NCI-H446 treated with DMSO at 0.1 percent for 48 hours (cell line): ENCODE measurements around the gene HIVEP3.
A peak's percentile ranks its signal among the peaks of the same experiment; 100 is the strongest.
"Not testable (repeated sequence)": the region's sequence is repeated elsewhere in the genome, so short reads cannot be mapped to it uniquely, and the experiment has no call there.

Source experiments
- DNase-seq: peaks from one replicate; lab custom pipeline; 2025; lab: John Stamatoyannopoulos, UW

HIVEP3 gene

DNA sequence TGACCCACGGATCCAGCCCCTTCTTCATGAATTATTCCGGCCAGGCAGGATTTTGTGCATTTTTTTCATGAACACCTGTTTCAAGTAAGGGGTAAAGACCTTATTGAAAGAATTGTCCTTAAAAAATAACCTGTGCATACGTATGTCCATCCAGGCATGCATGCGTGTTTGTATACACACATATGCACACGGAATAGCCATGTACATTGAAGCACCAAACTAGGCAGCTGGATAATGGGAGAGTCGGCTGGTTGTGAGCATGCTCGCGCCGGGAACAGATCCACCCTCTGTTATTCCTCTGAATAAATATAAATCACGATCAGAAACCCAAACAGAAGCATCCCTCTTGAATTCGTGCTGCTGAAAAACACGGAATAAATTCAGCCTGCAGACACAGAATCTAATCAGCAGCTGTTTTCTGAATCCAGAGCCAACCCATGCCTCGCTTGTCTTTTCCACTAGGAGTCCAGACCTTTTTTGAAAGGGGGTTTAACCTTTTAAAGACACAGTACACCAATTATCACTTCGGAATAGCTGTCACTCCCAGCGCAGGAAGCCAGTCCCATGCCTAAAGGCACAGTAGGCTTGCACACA, at the start of gene HIVEP3:
Gene HIVEP3 (minus strand): TSS at position 473 of the 594 bp plus-strand sequence.
- peak; percentile 29 for DNase-seq

GRCh38 chr1:41964400-41964799, 45.7 kb upstream of the HIVEP3 start:
- no peak for DNase-seq

DNA sequence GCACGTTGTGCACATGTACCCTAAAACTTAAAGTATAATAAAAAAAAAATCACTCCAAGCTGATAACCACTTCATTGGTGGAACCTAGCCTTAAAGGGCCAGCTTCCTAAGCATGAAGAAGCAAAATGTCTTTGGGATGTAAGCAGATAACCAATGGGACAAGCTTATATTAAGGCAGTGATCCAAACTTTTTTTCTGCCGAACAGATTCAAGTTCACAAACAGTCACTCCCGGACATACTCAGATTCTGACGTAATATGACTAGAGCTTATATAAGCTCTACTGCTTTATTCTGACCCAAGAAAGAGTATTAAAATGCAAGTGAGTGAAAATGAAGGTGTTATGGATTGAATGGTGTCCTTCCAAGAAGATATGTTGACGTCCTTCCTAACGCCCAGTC, 44.9 kb upstream of the HIVEP3 start:
- no peak for DNase-seq

GRCh38 chr1:41958015-41958673, 39.4 kb upstream of the HIVEP3 start:
- no peak for DNase-seq

DNA sequence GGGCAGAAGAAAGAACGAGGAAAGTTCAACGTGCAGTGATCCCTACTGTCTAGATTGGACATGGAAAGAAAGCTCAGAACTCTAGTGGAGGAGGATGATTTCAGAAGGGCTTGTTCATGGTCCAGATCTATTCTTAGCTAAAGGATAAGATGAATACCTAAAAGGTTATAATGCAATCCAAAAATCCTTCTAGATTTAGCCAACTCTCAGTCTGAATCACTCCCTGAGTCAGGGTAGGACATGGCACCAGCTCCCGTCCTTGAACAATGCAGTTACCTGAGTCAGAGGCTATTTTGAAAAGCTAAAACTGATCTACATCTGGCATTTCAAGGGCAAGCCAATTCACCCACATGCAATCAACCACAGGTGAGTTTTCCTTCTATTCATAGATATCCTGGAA, 38.8 kb upstream of the HIVEP3 start:
- no peak for DNase-seq

DNA sequence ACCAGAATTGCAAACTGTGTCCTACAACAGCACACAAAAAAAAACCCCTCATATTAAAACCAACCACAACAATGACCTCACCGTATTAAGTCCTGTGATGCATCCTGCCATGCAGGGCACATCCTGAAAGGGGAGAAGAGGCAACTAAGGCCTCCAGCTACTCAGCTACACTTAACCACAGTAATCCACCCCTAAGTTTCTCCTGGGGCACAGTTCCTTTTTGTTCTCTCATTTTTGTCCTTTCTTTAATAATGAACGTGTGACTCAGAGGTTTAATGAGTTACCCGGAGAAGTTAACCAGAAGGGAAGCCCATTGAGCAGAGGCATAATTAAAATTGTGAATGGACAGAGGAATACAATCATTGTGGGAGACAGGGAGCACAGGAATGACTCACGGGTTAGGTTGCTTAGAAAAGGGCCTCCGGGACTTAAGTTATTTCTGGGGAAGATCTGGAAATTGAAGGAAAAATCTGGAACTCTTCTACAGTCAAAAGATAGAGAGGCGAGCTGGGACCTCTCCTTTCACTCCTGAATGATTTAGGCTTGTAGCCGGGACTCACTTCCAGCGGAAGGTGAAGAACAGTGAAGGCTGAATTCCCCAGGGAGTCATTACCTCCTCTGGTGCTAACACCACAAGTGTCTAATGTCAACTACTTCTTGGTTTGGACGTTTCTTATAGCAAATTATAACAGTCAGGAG, 36.9 kb upstream of the HIVEP3 start:
- DNase-seq, result no peak

DNA sequence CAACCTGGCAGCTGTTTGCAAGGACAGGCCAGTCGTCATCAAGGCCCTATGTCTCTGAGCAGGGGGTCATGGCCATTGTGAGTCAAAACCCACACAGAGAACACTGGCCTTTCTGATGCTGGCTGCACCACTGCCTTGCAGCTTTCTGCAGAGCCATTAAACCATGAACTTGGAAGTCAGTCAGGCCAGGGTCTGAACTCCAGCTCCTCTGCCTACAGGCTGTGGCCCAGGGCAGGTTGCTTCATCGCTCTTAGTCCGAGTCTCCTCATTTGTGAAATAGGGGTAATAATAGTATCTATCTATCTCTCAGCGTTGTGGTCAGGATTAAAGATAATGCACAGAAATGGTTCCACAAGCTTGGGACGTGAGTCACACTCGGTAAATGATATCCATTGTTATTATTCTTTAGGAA, 35.8 kb upstream of the HIVEP3 start:
- DNase-seq, result no peak

DNA sequence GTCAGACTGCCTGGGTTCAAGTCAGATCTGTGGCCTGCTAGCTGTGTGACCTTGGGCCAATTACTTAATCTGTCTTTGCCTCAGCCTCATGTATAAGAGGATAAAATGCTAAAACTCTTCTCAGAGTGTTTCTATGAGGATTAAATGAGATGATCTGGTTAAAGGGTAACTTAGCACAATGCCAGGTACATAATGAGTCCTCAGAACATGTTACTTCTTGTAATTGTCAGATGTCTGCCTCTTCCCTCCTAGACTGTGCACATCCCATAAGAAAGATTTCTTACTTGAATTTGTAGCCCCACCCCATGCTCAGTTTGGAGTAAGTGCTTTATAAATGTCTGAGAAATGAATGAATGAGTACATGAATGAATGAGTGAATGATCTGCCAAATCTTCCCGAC, 34.6 kb upstream of the HIVEP3 start:
- DNase-seq, result no peak

- no peak for DNase-seq
Measured at GRCh38 chr1:41952208-41952607, 33.5 kb upstream of the HIVEP3 start.

DNA sequence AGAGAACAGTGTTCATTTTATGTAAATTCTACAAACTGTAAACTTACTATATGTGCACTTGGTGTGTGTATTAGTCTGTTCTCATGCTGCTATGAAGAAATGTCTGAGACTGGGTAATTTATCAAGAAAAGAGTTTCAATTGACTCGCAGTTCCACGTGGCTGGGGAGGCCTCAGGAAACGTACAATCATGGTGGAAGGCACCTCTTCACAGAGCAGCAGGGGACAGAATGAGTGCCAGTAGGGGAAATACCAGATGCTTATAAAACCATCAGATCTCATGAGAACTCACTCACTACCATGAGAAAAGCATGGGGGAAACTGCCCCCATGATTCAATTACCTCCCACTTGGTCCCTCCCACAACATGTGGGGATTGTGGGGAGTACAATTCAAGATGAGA, 32.8 kb upstream of the HIVEP3 start:
- DNase-seq, result not testable (repeated sequence)

DNA sequence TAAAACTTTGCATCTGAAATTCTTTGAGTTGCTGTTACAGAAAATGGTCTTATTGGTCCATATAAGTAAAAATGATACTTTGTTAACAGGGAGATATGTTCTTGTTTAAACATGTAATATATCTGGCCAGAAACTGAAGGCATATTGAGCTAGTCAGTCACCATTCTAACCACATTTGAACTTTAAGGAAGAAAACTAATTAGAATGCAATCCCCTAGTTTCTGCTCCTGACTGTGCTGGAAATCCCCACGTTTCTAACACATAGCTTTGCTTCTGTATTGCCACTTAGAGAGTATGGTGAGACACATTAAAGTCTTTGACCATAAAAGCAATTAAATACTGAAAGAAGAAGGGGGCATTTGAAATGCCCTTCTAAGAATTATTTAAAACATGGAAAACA, 32.1 kb upstream of the HIVEP3 start:
- no peak for DNase-seq

GRCh38 chr1:41945946-41946345, 27.2 kb upstream of the HIVEP3 start:
- not testable (repeated sequence) for DNase-seq

DNA sequence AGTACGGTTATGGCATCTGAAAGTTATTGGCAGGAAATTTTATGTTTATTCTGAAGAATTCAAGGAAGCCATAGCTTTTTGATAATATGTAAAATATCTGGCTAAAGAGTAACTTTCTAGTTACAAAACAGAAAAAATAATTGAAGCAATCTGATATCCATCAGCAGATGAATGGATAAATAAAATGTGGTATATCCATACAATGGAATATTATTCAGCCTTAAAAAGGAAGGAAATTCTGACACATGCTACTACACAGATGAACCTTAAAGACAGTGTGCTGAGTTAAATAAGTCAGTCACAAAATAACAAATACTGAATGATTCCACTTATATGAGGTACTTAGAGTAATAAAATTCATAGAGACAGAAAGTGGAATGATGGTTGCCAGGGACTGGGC, 25.0 kb upstream of the HIVEP3 start:
- DNase-seq, result no peak

DNA sequence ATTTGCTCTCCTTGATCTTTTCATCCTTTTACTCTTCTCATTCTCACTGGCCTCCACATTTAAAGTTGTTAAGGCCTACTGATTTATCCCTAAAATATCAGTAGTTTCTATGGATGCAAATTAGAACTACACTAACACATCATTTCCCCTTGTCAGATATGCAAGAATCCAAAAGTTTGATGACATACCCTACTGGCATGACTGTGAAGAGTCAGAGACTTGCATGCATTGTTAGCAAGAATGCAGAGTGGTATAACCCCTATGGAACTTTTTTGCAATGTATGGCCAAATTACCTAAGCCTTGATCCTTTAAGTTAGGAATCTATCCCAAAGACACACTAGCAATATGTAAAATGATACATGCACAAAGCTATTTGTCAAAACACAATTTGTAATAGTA, 23.6 kb upstream of the HIVEP3 start:
- DNase-seq, result no peak

- DNase-seq, result no peak
Measured at GRCh38 chr1:41941381-41941780, 22.7 kb upstream of the HIVEP3 start.

DNA sequence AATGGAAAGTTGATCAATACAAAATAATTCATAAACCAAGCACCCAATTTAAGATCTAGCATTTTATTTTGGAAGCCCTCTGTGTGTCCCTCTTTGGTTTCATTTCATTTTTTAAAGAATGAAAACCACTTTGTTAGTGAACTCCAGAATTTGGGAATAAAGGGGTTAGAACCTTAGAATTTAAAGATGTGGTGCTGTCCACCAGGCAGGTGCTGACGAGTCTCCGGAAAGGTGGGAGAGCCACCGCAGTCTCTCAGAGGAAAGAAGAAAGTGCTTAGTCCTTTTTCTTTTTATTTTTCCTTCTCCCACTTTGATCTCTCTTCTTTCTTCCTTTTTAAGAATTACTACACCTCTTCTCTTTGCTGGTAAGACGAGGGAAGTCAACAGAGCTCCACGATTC, 20.5 kb upstream of the HIVEP3 start:
- no peak for DNase-seq

DNA sequence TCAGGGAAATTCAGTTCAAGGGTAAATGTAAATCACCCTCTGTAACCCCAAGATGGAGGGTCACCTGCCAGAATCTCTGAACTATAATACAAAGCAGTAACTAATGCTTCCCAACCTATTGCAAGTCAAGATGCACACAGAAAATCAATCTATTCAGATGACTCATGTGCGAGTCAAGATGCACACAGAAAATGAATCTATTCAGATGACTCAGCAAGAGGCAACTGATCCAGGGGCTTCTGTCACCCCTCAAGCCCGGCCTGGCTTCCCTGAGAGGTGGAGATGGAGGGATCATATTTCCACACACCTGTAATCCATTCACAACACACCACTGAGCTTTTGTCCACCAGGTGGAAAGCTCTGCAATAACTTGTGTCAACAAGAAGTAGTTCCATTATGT, 17.4 kb upstream of the HIVEP3 start:
- DNase-seq, result no peak

- DNase-seq, result no peak
Measured at GRCh38 chr1:41935226-41935625, 16.5 kb upstream of the HIVEP3 start.

DNA sequence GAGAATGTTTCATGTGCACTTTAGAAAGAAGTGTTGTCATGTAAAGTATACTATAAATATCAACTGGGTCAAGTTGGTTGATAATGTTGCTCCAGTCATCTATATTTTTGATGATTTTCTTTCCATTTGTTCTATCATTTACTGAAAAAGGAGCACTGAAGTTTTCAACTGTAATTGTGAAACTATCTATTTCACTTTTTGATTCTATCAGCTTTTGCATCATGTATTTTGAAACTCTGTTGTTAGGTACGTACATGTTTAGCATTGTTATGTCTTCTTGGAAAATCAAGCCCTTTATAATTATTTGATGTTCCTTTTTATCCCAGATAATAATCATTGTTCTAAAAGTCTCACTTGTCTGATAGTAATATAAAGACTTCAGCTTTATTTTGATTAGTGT, 14.4 kb upstream of the HIVEP3 start:
- no peak for DNase-seq

GRCh38 chr1:41931578-41931977, 12.9 kb upstream of the HIVEP3 start:
- no peak for DNase-seq

DNA sequence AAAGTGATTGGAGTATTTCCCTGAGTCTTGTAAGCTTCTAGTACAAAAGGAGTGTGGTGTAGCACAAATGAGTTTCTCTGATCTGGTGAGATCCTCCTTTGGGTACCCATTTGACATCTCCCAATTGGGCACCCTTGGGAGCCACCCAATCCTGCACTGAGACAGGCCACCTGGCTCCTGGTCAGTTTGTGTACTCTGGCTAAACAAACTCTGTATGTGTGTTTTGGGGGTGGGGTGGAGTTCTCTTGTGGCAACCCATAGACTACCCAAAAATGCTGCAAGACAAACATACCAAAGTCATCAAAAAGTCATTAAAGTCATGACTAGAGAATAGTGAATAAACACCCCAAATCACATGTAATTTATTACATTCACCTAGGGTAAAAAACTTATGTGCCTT, 8.4 kb upstream of the HIVEP3 start:
- no peak for DNase-seq

GRCh38 chr1:41925712-41926111, 7.0 kb upstream of the HIVEP3 start:
- no peak for DNase-seq

- no peak for DNase-seq
Measured at GRCh38 chr1:41924911-41925310, 6.2 kb upstream of the HIVEP3 start.

GRCh38 chr1:41921271-41921670, 2.5 kb upstream of the HIVEP3 start:
- DNase-seq, result not testable (repeated sequence)
